ENCODE results near the gene NDUFAF7.
A peak's percentile ranks its signal among the peaks of the same experiment; 100 is the strongest.
"Not testable (repeated sequence)": the region's sequence is repeated elsewhere in the genome, so short reads cannot be mapped to it uniquely, and the experiment has no call there.

Gene NDUFAF7

DNA sequence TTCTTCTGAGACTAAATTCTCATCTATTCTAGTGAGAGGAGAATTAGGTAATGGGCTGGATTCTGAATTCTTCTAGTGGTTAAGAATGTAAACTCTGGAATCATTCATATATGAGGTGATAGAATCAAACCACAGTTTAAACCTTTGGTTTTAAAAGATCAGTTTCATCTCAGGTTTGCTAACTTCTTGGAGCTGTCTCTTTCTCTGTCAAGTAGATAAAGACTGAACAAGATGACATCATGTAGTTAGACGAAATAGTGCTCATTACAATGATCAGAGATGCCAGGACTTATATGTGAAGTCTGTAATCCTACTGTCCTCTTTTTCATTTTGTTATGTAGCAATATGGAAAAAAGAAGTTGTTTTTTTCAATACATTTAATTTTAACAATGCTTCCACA lies 30.2 kb upstream of the NDUFAF7 start:
- Mint-ChIP-seq H3K36me3 (ENCODE audit: low read depth) (peaks cover 56% of the 10 kb centered on the region), H3K27me3 (ENCODE audit: low read depth, poor library complexity) (no peaks in the 10 kb centered on the region)
- TF ChIP-seq CTCF (IDR thresholded peaks at IDR 0.05), result no peak

DNA sequence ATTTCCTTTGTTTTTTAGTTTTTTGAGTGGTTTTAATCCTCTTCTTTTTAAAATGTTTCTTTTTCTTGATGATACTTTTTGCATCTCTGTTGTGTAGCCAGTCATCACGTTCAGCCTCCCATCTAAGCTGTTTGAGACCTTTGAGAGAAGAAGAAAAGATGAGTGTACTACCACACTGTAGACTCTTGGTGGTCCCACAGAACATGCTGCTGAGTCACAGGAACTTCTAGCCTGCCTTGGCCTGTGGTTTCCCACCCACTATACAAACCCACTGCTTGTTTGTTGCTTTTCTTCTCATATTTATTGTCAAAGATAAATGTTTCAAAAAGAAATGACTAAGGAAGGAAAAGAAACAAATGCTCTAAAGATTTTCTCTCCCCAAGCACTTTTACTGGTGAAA lies 29.7 kb upstream of the NDUFAF7 start:
- H3K9me3 Mint-ChIP-seq, result peaks cover 23% of the 10 kb centered on the region
- no peak for TF ChIP-seq CTCF (IDR thresholded peaks at IDR 0.05)
- no peaks in the 10 kb centered on the region for H3K4me1 Mint-ChIP-seq
- H3K27ac Mint-ChIP-seq, result no peak overlapping the region
- no peaks in the 10 kb centered on the region for H3K27me3 Mint-ChIP-seq (ENCODE audit: low read depth, poor library complexity)
- no peak for DNase-seq
- peaks cover 61% of the 10 kb centered on the region for H3K36me3 Mint-ChIP-seq (ENCODE audit: low read depth)
- no peak overlapping the region for H3K4me3 Mint-ChIP-seq

More for the DNA sequence above, 30.2 kb upstream of the NDUFAF7 start:
- Mint-ChIP-seq H3K27ac (no peak overlapping the region), H3K4me3 (no peak overlapping the region), H3K9me3 (peaks cover 22% of the 10 kb centered on the region), H3K4me1 (no peaks in the 10 kb centered on the region)
- no peak for DNase-seq

GRCh38 chr2:37203708-37204107 lies 27.8 kb upstream of the NDUFAF7 start:
- no peak overlapping the region for H3K4me3 Mint-ChIP-seq
- H3K4me1 Mint-ChIP-seq, result no peaks in the 10 kb centered on the region
- DNase-seq, result no peak
- H3K36me3 Mint-ChIP-seq (ENCODE audit: low read depth), result peaks cover 81% of the 10 kb centered on the region
- TF ChIP-seq CTCF (IDR thresholded peaks at IDR 0.05), result no peak
- peaks cover 43% of the 10 kb centered on the region for H3K9me3 Mint-ChIP-seq
- H3K27me3 Mint-ChIP-seq (ENCODE audit: low read depth, poor library complexity), result peaks cover 1% of the 10 kb centered on the region
- no peak overlapping the region for H3K27ac Mint-ChIP-seq

DNA sequence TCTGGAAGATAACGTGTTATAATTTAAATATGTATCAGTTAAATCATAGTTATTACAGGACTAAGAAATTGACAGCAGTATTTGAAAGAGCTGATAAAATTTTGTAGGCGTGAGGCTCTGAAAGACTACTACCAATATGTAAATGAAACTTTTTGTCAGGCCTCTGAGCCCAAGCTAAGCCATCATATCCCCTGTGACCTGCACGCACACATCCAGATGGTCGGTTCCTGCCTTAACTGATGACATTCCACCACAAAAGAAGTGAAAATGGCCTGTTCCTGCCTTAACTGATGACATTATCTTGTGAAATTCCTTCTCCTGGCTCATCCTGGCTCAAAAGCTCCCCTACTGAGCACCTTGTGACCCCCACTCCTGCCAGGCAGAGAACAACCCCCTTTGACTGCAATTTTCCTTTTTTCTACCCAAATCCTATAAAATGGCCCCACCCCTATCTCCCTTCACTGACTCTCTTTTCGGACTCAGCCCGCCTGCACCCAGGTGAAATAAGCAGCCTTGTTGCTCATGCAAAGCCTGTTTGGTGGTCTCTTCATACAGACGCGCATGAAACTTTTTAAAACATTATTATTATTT lies 26.3 kb upstream of the NDUFAF7 start:
- H3K27me3 Mint-ChIP-seq (ENCODE audit: low read depth, poor library complexity); H3K4me1 Mint-ChIP-seq; H3K4me3 Mint-ChIP-seq; DNase-seq: not testable (repeated sequence)
- Mint-ChIP-seq H3K27ac (peak overlapping the region; percentile 30), H3K36me3 (ENCODE audit: low read depth) (peaks cover 95% of the 10 kb centered on the region), H3K9me3 (peaks cover 55% of the 10 kb centered on the region)

- H3K27ac Mint-ChIP-seq, result no peak overlapping the region
- no peak overlapping the region for H3K4me3 Mint-ChIP-seq
- H3K9me3 Mint-ChIP-seq, result peaks cover 55% of the 10 kb centered on the region
- H3K27me3 Mint-ChIP-seq (ENCODE audit: low read depth, poor library complexity), result peaks cover 3% of the 10 kb centered on the region
- no peaks in the 10 kb centered on the region for H3K4me1 Mint-ChIP-seq
- H3K36me3 Mint-ChIP-seq (ENCODE audit: low read depth), result peaks cover 97% of the 10 kb centered on the region
- no peak for TF ChIP-seq CTCF (IDR thresholded peaks at IDR 0.05)
- no peak for DNase-seq
These were observed 25.6 kb upstream of the NDUFAF7 start for GRCh38 chr2:37205689-37206341.

DNA sequence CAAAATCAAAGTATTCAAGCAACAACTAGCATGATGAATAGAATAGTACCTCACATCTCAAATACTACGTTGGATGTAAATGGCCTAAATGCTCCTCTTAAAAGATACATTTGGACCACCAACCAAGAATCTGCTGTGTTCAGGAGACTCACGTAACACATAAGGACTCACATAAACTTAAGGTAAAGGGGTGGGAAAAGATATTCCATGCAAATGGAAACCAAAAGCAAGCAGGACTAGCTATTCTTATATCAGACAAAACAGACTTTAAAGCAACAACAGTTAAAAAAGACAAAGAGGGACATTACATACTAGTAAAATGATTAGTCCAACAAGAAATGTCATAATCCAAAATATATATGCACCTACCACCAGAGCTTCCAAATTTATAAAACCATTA lies 24.7 kb upstream of the NDUFAF7 start:
- Mint-ChIP-seq H3K9me3 (peaks cover 55% of the 10 kb centered on the region), H3K36me3 (ENCODE audit: low read depth) (peaks cover 99% of the 10 kb centered on the region)
- not testable (repeated sequence) for H3K4me1 Mint-ChIP-seq; H3K4me3 Mint-ChIP-seq; DNase-seq; H3K27me3 Mint-ChIP-seq (ENCODE audit: low read depth, poor library complexity); H3K27ac Mint-ChIP-seq

GRCh38 chr2:37211212-37211611 lies 20.2 kb upstream of the NDUFAF7 start:
- Mint-ChIP-seq H3K4me1 (no peaks in the 10 kb centered on the region), H3K36me3 (ENCODE audit: low read depth) (peaks cover 78% of the 10 kb centered on the region), H3K27ac (no peak overlapping the region), H3K27me3 (ENCODE audit: low read depth, poor library complexity) (peaks cover 3% of the 10 kb centered on the region), H3K9me3 (peaks cover 34% of the 10 kb centered on the region), H3K4me3 (no peak overlapping the region)
- DNase-seq, result no peak
- TF ChIP-seq CTCF (IDR thresholded peaks at IDR 0.05), result no peak

Data from nephron progenitor cell (in vitro differentiated cells).